Keratinocyte (primary cell): ENCODE results near the gene TSC22D3.

Source experiments
- EZH2 ChIP-seq: IDR thresholded peaks from one replicate; pipeline ENCODE4 v1.6.1; 2012; ENCODE audit warnings: inconsistent platforms, mild to moderate bottlenecking, low read length, moderate library complexity
- TF ChIP-seq, protein P1 (sequence below), 3 experiments: IDR thresholded peaks in 1 of 3; conservative IDR thresholded peaks in 1 of 3; optimal IDR thresholded peaks in 1 of 3; 2 replicates in 2 of 3; 3 replicates in 1 of 3; pipeline versions ENCODE3 to v1.5.1; 2011; ENCODE audit warnings: low read length in 3 of 3, mild to moderate bottlenecking in 3 of 3, moderate library complexity in 2 of 3, control low read depth in 1 of 3, inconsistent platforms in 1 of 3; ENCODE audit not compliant: insufficient read depth in 2 of 3; ENCODE audit errors: extremely low read depth in 1 of 3

GRCh38 chrX:107666931-107667330, 108.7 kb downstream of the TSC22D3 start:
- TF ChIP-seq, protein P1, sequence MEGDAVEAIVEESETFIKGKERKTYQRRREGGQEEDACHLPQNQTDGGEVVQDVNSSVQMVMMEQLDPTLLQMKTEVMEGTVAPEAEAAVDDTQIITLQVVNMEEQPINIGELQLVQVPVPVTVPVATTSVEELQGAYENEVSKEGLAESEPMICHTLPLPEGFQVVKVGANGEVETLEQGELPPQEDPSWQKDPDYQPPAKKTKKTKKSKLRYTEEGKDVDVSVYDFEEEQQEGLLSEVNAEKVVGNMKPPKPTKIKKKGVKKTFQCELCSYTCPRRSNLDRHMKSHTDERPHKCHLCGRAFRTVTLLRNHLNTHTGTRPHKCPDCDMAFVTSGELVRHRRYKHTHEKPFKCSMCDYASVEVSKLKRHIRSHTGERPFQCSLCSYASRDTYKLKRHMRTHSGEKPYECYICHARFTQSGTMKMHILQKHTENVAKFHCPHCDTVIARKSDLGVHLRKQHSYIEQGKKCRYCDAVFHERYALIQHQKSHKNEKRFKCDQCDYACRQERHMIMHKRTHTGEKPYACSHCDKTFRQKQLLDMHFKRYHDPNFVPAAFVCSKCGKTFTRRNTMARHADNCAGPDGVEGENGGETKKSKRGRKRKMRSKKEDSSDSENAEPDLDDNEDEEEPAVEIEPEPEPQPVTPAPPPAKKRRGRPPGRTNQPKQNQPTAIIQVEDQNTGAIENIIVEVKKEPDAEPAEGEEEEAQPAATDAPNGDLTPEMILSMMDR (optimal IDR thresholded peaks at IDR 0.05 in 1 of 3, IDR thresholded peaks at IDR 0.05 in 1 of 3, conservative IDR thresholded peaks at IDR 0.05 in 1 of 3; ENCODE audit: extremely low read depth in 1 of 3, insufficient read depth in 2 of 3, low read length in 3 of 3), result no peak
- no peak for TF ChIP-seq EZH2
